ENCODE measurements around the gene ACTL6B.

The ACTL6B gene

DNA sequence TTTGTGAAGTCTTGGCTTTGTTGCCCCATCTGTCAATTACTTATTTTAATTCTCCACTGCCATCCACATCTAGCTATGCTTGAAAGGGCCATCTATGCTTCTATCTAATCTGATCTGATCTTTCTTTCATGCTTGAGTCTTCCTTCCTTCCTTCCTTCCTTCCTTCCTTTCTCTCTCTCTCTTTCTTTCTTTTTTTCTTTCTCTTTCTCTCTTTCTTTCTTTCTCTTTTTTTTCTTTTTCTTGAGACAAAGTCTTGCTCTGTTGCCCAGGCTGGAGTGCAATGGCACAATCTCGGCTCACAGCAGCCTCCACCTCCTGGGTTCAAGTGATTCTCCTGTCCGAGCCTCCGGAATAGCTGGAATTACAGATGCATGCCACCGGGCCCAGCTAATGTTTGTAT lies 26.2 kb downstream of the ACTL6B start:
- DNase-seq, result no peak

DNA sequence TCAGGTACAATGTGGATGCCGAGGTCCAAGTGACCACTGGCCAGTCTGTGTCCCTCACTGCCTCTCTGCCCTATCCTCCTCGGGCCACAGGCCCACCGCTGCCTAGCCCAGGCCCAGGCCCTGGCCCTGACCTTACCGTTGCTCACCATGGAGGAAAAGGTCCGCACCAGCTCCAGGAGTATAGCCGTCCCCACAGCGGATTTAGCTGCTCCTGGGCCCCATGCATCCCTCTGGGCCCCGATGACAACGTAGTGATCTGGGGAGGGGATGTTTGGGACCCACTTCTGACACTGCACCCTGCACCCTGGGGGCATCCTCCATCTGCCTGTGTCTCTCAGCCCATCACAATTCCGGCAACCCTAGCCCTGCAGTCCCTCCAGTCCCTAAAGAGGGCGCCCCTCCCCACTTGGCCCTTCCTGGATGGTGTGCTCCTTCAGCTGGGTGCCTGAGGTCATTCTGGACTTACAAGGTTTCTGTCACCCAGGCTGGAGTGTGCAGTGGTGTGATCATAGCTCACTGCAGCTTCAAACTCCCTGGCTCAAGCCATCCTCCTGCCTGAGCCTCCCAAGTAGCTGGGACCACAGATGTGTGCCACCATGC lies 27.0 kb downstream of the ACTL6B start:
- no peak for DNase-seq

DNA sequence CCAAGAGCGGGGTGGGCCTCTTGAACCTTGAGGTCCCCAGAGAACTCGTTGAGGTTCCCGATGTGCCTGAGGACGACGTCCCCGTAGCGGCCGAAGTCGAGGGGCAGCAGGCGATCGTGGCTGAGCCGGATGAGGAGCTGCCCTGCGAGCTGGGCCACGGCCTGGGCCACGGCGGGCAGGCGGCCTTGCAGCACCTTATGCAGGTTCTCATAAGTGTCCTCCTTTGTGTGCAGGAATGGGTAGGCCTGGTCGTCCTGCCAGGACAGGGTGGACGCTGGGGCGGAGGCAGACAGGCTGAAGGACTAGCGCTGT lies 29.1 kb downstream of the ACTL6B start:
- DNase-seq, result no peak

DNA sequence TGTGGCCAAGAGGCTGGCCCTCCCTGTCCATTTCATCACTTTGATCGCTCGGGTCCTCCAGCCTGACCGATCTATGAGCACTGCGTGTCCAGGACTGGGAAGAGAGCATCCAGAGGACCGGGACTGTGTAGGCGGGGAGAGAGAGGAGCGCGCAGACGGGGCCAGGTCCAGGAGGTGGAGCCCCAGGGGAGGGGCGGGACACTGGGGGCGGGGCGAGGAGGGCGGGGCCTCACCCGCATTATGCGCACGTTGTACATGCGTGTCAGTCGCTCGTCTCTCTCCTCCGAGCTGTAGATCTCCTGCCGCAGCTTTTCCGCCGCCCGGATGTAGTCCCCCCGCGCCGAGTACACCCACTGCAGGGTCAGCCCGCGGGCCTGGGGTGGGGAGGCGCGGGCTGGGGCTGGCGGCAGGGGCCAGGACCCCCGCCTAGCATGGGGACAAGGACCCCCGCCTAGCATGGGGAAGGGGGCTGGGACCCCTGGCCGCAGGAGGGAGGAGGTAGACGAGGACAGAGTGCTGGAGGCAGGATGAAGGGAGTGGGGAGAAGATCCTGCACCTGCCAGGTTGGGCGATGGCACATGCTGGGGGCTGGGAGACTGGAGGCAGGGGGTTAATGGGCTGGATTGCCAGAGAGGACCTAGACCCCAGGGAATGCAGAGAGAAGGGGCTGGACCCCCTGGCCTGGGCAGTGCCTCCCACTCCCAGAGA lies 29.6 kb downstream of the ACTL6B start:
- peak in 50 of 56 donors; percentile 5 to 86 (median 52) for DNase-seq

DNA sequence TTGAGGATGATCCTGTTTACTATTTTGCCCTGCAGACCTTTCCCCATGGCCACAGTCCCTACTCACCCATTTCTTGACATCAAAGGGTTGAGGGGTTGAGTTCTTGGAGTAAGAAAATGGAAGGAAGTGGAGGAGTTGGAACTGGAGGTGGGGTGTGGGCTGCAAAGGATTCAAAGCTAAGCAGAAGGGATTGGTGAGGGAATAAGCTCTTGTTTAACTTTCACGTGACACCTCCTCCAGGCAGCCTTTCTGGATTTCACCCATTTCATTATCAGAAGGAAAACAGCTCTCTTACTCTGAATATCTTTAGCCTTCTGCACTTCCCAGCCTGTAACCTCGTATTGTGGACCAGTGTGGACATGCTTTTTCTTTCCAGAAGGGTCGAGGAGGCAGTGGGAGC lies 30.2 kb downstream of the ACTL6B start:
- DNase-seq, result no peak

DNA sequence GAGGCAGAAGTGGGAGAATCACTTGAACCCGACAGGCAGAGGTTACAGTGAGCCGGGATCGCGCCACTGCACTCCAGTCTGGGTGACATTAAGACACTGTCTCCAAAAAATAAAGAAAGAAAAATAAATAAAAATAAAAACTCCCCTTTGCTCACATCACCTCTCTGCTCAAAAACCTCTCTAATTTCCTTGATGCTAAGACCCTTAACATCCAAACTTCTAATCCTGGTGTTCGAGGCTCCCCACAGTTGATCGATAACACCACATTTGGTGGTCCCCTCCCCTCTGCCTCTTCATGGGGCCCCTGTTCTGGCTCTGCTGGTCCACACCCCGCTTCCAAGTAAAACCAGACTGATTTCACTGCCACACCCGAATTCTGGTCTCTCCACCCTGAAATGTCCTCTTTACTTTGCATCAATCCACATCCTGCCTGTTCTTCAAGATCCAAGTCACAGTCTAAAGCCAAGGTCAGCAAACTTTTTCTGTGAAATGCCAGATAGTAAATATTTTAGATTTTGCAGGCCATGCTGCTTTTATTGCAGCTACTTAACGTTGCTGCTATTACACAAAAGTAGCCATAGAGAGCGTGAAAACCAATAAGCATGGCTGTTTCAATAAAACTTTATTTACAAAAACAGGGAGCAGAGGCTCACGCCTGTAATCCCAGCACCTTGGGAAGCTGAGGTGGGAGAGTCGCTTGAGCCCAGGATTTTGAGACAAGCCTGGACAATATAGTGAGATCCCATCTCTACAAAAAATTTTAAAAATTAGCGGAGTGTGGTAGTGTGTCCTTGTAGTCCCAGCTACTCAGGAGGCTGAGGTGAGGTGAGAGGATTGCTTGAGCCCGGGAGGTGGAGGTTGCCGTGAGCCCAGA lies 32.1 kb downstream of the ACTL6B start:
- no peak for DNase-seq

DNA sequence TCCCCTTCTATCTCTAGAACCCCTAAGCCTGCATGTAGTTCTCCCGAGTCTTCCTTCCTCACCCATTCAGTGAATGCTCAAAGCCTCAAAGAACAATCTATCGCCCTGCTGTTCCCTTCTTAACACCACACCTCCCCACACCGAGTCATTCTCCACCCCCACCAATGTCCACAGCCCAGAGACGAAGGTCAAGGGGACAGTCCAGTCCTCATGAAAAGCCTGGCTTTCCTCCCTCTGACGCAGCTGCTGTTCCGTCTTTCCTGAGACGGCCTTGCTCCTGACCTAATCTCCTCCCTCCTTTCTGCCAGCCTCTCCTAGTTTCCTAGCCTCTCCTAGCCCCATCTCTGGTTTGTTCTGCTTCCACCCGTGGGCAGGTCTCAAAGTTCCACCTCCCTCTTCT lies 34.7 kb downstream of the ACTL6B start:
- DNase-seq, result no peak

DNA sequence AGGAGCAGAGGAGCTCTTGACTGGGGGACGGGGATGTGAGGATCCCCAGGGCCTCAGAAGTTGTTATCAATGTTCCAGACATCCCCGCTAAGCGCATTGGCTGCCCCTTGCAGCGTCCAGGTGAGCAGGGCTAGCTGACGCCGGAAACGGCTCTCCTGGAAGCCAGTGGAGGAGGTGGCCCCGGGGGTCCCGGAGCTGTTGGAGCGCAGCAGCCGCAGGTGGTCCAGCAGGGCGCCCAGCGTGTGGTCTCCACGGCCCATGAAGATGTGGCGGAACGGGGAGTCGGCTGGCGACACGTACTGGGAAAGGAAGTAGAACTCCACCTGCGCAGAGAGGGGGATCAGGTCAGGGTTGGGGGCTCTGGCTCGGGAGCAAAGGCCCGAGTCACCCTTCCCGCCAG lies 35.4 kb downstream of the ACTL6B start:
- no peak for DNase-seq

DNA sequence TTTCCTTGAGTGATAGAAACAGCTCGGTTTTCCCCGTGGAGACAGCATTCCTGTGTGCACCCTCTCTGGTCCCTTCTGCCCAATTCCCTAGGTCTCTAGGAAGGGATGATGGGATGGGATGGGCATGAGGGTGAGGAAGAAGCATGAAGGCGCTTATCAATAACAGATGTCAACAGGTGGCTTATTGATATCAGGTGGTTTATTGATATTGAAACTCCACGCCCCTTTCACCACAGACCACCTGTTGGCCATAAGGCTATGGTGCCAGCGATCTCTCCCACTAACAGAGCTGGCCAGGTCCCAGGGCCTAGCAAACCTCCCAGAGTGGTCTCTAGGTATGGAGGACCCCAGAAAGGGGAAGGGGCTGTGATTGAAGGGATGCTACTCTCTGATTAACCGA lies 36.0 kb downstream of the ACTL6B start:
- no peak for DNase-seq

DNA sequence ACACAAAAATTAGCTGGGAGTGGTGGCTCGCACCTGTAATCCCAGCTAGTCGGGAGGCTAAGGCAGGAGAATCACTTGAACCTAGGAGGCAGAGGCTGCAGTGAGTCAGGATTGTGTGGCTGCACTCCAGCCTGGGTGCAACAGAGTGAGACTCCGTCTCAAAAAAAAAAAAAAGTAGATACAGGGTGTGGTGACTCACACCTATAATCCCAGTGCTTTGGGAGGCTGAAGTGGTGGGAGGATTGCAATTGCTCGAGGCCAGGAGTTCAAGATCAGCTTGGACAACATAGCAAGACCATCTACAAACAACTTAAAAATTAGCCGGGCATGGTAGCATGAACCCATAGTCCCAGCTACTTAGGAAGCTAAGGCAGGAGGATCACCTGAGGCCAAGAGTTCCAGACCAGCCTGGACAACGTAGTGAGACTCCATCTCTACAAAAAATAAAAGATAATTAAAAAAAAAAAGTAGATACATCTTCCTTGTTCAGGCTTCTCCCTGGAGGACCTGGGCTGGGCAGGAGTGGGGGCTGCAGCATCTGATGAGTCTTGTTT lies 41.9 kb downstream of the ACTL6B start:
- DNase-seq, result no peak

DNA sequence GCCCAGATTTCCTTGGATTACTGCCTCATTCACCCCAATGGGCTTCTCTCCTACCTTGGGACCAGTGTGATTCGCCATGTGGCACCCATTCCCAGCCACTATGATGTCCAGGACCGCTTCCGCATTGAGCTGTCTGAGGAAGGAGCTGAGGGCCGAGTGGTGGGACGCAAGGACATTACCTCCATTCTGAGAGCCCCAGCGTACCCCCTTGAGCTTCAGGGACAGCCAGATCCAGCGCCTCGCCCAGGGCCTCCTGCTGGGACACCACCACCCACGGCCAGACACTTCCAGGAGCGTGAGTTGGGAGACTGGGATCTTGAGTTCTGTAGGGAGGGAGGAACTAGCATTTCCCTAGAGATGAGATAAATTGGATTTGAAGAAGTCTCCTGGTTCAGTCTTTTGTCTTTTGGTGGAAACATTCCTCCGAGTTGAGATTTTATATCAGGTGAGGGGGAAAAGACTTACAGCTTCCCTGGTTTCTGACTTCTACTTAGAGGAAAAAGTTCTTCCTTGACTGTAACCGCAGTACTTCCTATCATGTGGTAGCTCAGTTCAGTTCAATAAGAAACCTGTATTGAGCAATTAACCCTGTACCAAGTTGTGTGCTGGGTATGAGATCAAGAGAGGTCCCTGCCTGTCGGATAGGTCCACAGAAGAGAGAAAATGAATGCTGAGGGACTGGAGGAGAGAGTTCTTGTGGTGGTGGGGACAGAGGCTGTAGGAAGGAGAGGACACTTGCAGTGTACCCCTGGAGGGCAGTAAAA lies 42.7 kb downstream of the ACTL6B start:
- no peak for DNase-seq

DNA sequence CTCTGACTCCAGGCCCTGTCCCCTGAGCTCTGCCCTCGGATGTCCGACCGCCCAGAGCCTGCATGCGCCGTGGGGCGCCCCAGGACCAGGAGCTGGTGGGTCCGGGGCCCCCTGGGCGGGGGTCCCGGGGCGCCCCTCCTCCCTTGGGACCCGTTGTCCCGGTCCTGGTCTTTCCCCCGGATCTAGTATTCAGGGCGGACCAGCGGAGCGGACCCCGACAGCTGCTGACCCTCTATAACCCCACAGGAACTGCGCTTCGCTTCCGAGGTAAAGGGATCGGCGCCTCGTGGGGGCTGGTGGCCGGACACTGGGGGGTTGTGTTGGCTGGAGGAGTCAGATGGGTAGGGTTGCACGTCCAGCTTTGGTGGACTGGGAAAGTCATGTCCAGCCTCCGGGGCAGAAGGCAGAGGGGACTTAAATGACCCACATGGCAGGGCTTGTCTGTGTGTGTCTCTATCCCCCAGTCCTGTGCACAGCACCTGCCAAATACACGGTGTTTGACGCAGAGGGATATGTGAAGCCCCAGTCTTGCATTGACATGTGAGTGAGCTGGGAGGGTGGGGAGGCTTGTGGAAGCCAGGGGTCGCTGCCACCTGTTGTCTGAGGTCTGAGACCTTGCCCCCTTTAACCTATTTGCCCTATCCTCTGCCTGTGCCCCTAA lies 43.4 kb downstream of the ACTL6B start:
- peak in 5 of 56 donors; percentile 4 to 21 (median 9) for DNase-seq

DNA sequence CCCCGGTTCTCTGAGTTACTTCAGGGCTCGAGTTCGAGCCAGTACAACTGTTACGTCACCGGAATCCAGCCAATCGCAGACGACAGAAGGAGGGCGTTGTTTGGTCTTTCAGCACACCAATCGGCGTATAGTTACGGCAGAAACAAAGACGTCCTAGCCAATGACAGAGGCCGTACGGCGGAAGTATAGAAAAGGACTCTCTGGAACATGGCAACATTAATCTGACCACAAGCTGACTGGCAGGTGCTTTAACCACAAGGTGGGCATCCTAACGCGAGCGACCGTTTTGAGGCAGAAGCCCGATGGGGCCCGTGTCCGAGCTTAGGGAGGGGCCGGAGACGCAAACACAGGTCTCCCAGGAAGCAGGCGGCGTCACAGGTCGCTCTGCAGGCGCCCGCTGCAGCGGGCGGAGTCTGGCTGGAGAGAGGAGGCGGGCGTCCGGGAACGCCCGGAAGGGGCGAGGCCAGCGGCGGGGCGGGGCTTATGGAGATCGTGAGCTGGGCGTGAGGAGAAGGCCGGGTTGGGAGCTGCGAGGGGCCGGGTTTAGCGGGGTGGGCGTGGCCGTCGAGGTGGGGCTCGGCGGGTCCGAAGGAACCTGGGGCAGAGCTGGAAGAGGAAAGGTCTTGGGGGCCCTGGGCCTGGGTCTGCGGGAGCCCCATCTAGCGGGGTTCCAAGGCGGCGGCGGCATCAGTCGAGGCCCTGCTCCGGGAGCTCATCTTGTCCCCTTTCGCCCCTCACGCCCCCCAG lies 44.1 kb downstream of the ACTL6B start, which contains the start of gene MOSPD3:
Gene MOSPD3, plus strand, starts transcription at position 558 of the 747 bp plus-strand sequence. CDS start 252 bp downstream, outside the sequence.
- peak; percentile 89 to 100 (median 99) for DNase-seq

DNA sequence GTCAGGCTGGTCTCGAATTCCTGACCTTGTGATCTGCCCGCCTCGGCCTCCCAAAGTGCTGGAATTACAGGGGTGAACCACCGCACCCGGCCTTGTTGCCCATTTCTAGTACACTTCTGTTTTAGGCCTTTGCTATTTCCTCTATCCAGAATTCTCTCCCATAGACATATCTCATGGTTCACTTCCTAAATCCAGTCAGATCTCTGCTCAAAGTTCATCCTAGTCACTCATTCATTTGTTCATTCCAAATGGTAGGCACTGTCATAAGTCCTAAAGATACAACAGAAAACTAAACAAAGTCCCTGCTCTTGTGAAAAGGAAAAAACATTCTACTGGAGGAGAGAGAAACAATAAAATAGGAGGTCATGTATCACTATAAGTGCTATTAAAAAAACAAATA lies 46.3 kb downstream of the ACTL6B start:
- no peak for DNase-seq

DNA sequence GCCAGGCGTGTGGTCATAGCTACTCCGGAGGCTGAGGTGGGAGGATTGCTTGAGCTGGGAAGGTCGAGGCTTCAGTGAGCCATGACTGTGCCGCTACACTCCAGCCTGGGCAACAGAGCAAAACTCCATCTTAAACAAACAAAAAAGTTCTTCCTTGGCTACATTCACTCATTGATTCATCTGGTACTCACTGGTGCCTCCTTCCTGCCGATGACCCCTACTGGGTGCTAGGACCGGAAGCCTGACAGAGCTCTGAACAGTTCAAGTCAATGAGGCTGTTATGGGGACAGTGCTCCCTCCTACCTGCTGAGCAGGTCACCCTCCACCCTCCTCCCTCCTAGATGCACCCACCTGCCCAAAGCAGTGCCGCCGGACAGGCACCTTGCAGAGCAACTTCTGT lies 49.1 kb downstream of the ACTL6B start:
- no peak for DNase-seq

DNA sequence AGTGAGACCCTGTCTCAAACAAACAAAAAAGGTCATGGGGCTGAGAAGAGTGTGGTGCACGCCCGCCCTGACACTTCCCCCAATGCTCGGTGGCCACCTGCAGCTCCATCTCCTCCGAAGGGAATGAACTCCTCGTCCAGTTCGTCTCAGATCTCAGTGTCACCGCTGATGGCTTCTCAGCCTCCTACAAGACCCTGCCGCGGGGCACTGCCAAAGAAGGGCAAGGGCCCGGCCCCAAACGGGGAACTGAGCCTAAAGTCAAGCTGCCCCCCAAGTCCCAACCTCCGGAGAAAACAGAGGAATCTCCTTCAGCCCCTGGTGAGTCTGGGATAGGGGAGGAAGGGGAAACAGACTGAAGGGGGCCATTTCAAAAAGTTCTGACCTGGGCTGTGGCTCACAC lies 49.9 kb downstream of the ACTL6B start:
- no peak for DNase-seq

DNA sequence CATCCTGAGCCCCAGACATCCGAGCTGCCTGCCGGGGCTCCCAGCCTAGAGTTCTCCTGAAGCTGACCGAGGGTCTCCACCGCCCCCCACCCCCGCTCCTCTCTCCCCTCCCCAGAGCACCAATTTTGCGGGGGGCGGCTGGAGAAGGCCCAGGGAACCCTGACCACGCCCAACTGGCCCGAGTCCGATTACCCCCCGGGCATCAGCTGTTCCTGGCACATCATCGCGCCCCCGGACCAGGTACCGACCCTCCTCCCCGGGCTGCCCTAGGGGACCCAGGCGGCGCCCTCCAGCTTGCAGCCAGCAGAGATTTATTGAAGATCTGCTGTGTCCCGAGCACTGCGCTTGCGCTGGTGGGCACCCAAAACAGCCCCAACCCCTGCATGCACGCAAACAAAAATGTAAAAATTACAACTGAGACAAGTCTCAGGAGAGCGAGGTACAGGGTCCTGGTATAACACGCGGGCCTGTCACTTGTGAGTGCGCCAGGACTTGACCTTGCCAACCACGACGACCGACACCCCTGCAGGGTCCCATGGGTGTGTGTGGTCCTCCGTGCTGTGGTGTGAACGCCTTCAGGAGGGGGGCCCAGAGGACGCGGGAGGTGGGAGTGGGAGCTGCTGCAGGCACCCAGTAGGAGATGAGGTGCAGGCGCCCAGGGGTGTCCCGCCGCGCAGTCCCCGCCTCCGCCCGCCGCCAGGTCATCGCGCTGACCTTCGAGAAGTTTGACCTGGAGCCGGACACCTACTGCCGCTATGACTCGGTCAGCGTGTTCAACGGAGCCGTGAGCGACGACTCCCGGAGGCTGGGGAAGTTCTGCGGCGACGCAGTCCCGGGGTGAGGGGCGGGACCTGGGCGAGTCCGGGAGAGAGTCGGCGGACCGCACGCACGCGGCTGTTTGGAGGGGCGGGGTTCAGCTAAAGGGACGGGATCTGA lies 51.0 kb downstream of the ACTL6B start:
- peak in 2 of 56 donors; percentile 16 to 24 for DNase-seq
